LNCaP clone FGC (cell line): ENCODE data around the gene R3HCC1L.

Experiments used
- DNase-seq: peaks from one replicate; pipeline ENCODE4 v3.0.0-alpha.2; 2011; ENCODE audit warnings: low read depth
- H3K4me3 ChIP-seq: 2 replicates; pipeline ENCODE4 v1.5.1; 2011; ENCODE audit warnings: mild to moderate bottlenecking, low read depth, low read length, control low read depth
- TF ChIP-seq, protein P1 (sequence below): IDR thresholded peaks from 2 replicates; pipeline ENCODE4 v1.5.1; 2012; ENCODE audit warnings: mild to moderate bottlenecking; ENCODE audit not compliant: control insufficient read depth, insufficient read depth; ENCODE audit errors: extremely low read depth

Gene R3HCC1L

DNA sequence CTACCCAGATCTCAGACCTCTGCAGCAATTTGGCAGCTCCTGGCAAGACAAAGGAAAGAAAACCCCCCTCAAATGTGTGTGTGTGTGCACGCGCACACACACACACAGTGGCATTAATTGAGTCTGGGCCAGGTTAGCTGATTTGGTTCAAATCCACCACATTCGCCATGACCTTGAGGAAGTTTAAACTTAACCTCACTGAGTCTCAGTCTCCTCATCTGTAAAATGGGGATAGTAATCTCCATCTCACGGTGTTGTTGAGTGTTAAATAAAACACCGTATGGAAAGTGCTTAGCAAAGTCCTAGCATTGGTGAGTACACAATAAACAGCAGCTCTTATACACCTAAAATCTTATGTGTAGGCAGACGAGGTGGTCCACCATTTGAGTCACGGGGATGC, 128.6 kb downstream of the R3HCC1L start:
- DNase-seq = no peak
- TF ChIP-seq, protein P1, sequence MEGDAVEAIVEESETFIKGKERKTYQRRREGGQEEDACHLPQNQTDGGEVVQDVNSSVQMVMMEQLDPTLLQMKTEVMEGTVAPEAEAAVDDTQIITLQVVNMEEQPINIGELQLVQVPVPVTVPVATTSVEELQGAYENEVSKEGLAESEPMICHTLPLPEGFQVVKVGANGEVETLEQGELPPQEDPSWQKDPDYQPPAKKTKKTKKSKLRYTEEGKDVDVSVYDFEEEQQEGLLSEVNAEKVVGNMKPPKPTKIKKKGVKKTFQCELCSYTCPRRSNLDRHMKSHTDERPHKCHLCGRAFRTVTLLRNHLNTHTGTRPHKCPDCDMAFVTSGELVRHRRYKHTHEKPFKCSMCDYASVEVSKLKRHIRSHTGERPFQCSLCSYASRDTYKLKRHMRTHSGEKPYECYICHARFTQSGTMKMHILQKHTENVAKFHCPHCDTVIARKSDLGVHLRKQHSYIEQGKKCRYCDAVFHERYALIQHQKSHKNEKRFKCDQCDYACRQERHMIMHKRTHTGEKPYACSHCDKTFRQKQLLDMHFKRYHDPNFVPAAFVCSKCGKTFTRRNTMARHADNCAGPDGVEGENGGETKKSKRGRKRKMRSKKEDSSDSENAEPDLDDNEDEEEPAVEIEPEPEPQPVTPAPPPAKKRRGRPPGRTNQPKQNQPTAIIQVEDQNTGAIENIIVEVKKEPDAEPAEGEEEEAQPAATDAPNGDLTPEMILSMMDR = no peak
- H3K4me3 ChIP-seq = no peak overlapping the region

DNA sequence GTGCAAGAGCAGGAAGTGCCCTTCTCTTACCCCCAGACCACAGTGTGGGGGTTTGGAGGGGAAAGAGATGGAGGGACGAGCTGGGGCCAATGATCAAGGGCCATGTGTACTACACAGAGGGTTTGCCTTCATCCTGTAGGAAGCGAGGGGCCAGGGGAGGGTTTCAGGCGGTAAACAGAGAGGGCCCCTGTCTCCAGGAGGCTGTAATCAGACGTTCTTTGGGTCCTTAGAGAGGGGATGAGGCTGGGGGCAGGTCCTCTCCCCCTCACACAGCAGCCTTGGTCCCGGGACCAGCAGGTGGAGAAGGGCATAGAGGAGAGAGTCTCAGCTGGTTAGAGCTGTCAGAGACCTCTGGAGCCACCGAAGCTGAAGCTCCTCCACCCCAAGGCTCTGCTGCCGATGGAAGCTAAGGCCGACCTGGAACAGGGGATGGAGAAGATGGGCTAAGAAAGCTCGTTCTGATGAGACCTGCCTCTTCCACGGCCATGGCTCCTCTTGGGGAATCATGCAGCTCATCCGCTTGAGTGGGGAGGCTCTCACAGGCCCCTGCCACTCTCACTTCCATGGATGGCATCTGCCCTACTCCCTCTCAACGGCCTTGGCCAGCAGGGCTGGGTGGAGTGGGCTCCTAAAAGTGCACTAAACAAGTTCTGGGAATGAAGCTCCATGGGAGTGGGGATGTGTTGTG, 130.1 kb downstream of the R3HCC1L start:
- TF ChIP-seq, protein P1 = no peak
- DNase-seq = no peak
- no peak overlapping the region for H3K4me3 ChIP-seq

DNA sequence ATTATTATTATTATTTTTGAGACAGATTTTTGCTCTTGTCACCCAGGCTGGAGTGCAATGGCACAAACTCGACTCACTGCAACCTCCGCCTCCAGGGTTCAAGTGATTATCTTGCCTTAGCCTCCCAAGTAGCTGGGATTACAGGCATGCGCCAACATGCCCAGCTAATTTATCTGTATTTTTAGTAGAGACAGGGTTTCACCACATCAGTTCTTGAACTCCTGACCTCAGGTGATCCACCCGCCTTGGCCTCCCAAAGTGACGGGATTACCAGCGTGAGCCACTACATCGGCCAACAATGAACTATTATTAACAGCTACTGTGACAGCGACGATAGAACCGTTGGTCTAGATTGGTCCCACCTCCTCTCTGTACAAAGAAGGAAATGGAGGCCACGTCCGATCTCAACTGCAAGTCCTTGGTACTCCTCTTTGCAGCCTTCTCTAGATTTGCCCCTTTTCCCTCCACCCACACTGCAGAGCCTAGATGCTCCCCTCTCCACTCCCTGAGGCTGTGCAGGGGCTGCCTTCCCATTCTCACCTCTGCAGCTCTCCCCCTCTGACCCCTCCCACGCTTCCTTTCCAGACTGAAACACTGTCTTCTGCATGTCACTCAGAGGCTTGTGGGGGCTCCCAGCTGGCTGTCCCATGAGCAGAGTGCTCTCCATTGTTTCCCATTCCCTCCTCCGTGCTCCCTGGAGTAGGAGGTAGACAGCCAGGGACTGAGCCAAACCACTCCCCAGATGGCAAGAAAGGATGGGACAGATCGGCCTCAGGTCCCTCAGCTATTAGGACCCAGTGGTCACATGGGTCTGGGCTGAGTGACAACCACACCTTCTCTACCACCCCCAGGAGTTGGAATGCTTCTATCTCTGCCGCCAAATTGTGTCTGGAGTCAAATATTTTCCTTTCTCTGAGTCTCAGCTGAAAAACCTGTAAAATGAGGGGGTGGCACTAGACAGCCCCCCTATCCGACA, 131.2 kb downstream of the R3HCC1L start:
- TF ChIP-seq, protein P1 = no peak
- no peak overlapping the region for H3K4me3 ChIP-seq
- DNase-seq = no peak

DNA sequence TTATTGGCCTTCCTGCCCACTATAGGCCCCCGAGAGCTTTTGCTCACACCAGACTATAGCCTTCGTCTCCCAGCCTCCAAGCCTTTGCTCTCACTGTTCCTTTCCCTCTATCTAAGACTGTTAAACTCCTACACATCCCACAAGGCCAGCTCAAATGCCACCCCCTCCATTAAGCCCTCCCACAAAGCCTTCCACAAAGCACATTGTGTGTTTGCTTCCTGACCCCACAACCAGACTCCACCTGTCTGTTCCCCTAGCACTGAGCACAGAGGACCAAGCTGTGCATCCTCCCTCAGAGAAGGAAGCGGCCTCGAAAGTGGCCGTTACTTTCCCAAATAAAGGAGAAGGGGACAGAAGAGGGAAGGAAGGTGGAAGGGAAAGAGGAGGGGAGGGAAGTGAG, 132.2 kb downstream of the R3HCC1L start:
- no peak overlapping the region for H3K4me3 ChIP-seq
- DNase-seq = no peak
- TF ChIP-seq, protein P1 = no peak

DNA sequence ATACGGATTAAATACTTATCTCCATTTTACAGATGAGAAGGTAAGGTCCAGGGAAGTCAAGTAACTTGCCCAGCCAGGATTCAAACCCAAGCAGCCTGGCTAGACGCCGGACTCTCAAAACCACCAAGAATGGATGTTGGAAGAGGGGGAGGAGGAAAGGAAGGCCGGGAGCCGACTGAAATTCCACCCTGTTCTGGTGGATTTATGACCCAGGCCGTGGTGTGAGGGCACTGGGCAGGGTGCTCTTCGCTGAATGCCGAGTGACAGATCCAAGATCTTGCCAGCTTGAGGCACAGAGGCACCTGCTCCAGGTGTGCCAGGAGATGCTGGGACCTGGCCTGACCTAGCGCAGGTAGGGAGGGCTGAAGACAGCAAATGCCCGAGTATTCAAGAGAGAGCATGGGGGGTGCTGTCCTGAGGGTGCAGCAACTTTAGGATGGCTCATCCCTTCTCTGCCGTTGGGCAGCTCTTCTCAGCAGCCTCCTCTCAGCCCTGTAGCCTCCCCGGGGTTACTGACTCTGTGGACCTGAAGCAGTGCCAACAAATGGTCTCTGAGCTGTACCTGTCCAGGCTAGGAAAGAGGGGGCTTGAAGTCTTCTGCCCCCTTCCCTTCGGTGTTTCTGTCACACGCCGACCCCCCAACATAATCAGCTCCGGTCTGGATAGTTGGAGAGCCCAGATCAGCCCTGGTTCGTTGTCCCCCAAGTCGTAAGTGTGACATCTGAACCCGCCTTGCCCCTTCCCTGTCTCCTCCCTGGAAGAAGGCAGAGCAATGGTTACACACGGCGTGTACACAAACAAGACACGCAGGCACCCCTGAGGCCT, 132.8 kb downstream of the R3HCC1L start:
- TF ChIP-seq, protein P1 = no peak
- no peak overlapping the region for H3K4me3 ChIP-seq
- DNase-seq = no peak

DNA sequence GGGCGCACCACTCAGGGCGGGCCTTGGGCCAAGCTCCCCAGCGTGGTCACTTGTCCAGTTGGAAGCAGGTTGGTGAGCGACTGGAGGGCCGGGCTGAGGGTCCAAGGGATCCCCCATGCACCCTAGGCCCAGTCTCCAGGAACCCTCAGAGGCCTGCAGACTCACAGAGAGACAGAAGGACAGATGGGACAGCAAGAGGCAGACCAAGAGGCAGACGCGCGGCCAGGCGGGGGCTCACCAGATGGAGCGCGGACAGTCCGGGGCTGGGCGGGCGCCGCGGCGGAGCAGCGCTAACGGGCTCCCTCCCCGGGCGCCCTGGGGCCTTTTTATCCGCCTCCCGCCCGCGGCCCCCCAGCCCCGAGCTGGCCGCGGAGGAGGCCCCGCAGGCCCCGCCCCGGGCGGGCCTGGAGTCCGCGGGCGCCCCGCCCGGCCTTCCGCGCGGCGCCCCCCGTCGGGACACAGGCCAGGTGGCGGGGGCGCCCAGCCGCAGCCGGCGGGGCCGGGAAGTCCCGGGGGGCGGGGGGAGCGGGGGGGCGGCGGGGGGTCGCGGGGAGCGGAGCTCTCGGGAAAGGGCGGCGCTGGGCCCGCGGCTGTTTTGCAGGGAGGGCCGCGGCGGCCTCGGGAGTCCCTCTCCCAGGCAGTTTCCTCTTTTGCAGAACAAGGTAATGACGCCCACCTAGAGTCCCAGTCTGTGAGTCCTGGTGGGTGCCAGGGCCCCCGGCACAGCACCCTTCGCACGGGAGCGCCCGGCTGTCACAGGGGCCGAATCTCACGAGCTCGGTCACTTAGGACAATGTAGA, 133.6 kb downstream of the R3HCC1L start, which contains the start of gene LOXL4:
LOXL4 (minus strand) TSS at position 301 of the 800 bp plus-strand sequence. CDS start 5,175 bp downstream, outside the sequence.
- no peak for DNase-seq

More for the DNA sequence above, 133.6 kb downstream of the R3HCC1L start, which contains the start of gene LOXL4:
- H3K4me3 ChIP-seq = no peak within 1 kb of the TSS
- TF ChIP-seq, protein P1 = no peak
